Measurements from ENCODE around the gene MIOS. TPM values are rescaled to one million over a fixed set of nuclear protein-coding genes. Genes with fewer than 3 reads are reported as not detected.

The MIOS gene
- total RNA-seq, 6 donors from 2014 or later = 14.0 to 47.6 (median 27.7) TPM

DNA sequence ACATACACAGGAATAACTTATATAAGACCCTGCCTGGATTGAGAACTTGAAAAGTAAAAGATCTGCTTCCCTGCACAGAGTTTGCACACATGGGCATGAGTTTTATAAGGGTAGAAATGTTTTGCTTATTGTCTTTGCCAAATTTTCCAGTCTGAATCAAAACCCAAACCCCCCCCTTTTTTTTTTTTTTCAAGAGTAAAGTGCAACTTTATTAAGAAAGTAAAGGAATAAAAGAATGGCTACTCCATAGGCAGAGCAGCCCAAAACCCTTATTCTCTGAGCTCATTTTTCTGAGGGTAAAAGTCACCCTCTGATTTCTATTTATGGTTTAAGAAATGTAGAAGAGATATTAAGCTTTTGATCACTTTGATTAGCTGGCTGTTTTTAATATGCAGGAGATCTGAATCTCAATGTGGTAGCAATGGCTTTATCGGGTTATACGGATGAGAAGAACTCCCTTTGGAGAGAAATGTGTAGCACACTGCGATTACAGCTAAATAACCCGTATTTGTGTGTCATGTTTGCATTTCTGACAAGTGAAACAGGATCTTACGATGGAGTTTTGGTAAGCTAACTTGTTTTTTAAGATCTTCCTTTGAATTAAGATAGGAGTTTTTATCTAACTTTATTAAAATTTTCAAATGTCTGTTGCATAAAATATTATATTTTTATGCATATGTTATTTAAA lies 18.7 kb downstream of the MIOS start:
- H3K4me1 ChIP-seq = no peaks in the 10 kb centered on the region
- peaks cover 0 to under 1% (median 0%) of the 10 kb centered on the region in 4 donors for H3K36me3 ChIP-seq
- H3K4me3 ChIP-seq = no peak overlapping the region
- DNase-seq (no peak), ATAC-seq (ENCODE audit: low FRiP score in 2 of 2) (no peak)
- H3K27ac ChIP-seq = no peak overlapping the region
- 82 to 93% methylated on average over 5 of the region's 5 CpGs for WGBS, 2 donors
- TF ChIP-seq POLR2A (IDR thresholded peaks at IDR 0.05) (no peak), POLR2AphosphoS5 (IDR thresholded peaks at IDR 0.05) (no peak), EP300 (IDR thresholded peaks at IDR 0.05) (no peak), CTCF (IDR thresholded peaks at IDR 0.05) (no peak)
- no peaks in the 10 kb centered on the region for H3K27me3 ChIP-seq
- no peaks in the 10 kb centered on the region for H3K9me3 ChIP-seq

DNA sequence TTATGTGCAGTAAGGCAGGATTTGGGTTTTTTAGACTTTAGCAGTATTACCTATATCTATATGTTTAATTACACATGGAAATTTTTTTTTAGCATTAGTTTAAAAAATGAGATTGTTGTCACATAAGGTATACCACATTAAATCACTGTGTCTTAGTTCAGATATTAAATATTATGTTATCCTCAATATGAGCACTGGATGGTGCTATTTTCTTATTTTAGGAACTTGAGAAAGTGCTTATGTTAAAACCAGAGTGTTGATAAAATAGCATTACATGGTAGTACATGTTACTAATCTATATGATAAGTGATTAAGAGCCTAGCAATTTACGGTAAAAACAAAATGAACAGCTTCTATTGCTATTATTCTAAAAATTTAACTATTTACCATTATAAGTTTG lies 28.8 kb downstream of the MIOS start:
- WGBS, 2 donors = 88 to 91% methylated on average over 1 of the region's 1 CpG
- Histone ChIP-seq H3K9me3 (no peaks in the 10 kb centered on the region), H3K4me1 (no peaks in the 10 kb centered on the region), H3K27me3 (no peaks in the 10 kb centered on the region), H3K27ac (no peak overlapping the region), H3K4me3 (no peak overlapping the region), H3K36me3 (peaks cover 0 to 44% (median 10%) of the 10 kb centered on the region in 4 donors)
- DNase-seq = no peak
- peak in 4 of 6 experiments; percentile 21 to 47 (median 36) for TF ChIP-seq CTCF (IDR thresholded peaks at IDR 0.05)
- TF ChIP-seq POLR2A (IDR thresholded peaks at IDR 0.05) = no peak
- TF ChIP-seq POLR2AphosphoS5 (IDR thresholded peaks at IDR 0.05) = no peak
- TF ChIP-seq EP300 (IDR thresholded peaks at IDR 0.05) = no peak
- peak in 1 of 2 donors; percentile 53 for ATAC-seq (ENCODE audit: low FRiP score in 2 of 2)

DNA sequence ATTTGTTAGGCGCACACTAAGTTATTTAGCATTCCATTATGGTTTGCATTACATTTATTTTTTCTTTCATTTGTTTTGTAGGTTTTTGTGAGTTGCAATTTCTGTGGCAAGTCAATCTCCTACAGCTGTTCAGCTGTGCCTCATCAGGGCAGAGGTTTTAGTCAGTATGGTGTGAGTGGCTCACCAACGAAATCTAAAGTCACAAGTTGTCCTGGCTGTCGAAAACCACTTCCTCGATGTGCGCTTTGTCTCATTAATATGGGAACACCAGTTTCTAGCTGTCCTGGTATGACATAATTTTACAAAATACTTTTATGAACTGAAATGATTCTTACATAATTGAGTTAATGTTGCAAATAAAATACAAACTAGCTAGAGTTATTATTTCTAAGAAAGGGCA lies 29.5 kb downstream of the MIOS start:
- DNase-seq = peak in 1 of 2 donors; percentile 33

DNA sequence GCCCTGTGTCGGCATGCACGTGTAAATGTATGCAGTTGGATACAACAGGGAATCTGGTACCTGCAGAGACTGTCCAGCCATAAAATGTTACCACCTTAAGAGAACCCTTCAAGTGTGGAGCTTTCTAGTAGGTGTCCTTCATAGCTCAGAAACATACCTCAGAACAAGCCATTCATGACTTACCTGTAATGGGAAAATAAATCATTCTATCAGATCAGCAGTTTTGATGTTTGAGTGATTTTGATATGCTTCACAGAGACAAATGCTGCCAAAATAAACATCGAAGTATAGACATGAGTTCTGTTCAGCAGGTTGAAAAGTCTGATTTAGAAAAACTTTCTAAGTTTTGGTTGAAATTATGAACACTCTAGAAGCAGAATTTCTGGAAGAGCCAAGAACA lies 40.3 kb downstream of the MIOS start:
- Histone ChIP-seq H3K9me3 (no peaks in the 10 kb centered on the region), H3K36me3 (peaks cover 4 to 27% (median 6%) of the 10 kb centered on the region in 4 donors), H3K27ac (no peak overlapping the region), H3K4me1 (no peaks in the 10 kb centered on the region), H3K4me3 (no peak overlapping the region), H3K27me3 (no peaks in the 10 kb centered on the region)
- 58 to 62% methylated on average over 3 of the region's 3 CpGs for WGBS, 2 donors
- no peak for TF ChIP-seq EP300 (IDR thresholded peaks at IDR 0.05)
- DNase-seq (no peak), ATAC-seq (ENCODE audit: low FRiP score in 2 of 2) (no peak)

More for the DNA sequence above, 29.5 kb downstream of the MIOS start:
- H3K27ac ChIP-seq = no peak overlapping the region
- H3K4me3 ChIP-seq = no peak overlapping the region
- H3K36me3 ChIP-seq = peaks cover 0 to 39% (median 10%) of the 10 kb centered on the region in 4 donors
- H3K9me3 ChIP-seq = no peaks in the 10 kb centered on the region
- H3K27me3 ChIP-seq = no peaks in the 10 kb centered on the region
- TF ChIP-seq EP300 (IDR thresholded peaks at IDR 0.05) (no peak), CTCF (IDR thresholded peaks at IDR 0.05) (no peak), POLR2A (IDR thresholded peaks at IDR 0.05) (no peak), POLR2AphosphoS5 (IDR thresholded peaks at IDR 0.05) (no peak)
- peak in 1 of 2 donors; percentile 52 for ATAC-seq (ENCODE audit: low FRiP score in 2 of 2)
- WGBS, 2 donors = 67 to 82% methylated on average over 5 of the region's 5 CpGs
- no peaks in the 10 kb centered on the region for H3K4me1 ChIP-seq

- Histone ChIP-seq H3K9me3 (no peaks in the 10 kb centered on the region), H3K36me3 (peaks cover 4 to 27% (median 6%) of the 10 kb centered on the region in 4 donors), H3K4me3 (no peak overlapping the region), H3K4me1 (no peaks in the 10 kb centered on the region), H3K27ac (no peak overlapping the region), H3K27me3 (no peaks in the 10 kb centered on the region)
- DNase-seq = no peak
- TF ChIP-seq CTCF (IDR thresholded peaks at IDR 0.05) (no peak), POLR2AphosphoS5 (IDR thresholded peaks at IDR 0.05) (no peak), EP300 (IDR thresholded peaks at IDR 0.05) (no peak), POLR2A (IDR thresholded peaks at IDR 0.05) (no peak)
- no peak for ATAC-seq (ENCODE audit: low FRiP score in 2 of 2)
- WGBS, 2 donors = 95 to 97% methylated on average over 2 of the region's 2 CpGs
Measured at GRCh38 chr7:7609330-7609729, 42.6 kb downstream of the MIOS start.

Data from upper lobe of left lung (tissue), 6 donors.